GM21825 (cell line): ENCODE data around the gene PATZ1.
"Not testable (repeated sequence)": the region's sequence is repeated elsewhere in the genome, so short reads cannot be mapped to it uniquely, and the experiment has no call there.

Experiments
- ATAC-seq: cut with Tn5 transposase; IDR thresholded peaks from one replicate; pipeline ENCODE4 v1.9.1; 2021; ENCODE audit warnings: mild to moderate bottlenecking, moderate library complexity; ENCODE audit not compliant: unreplicated experiment

Gene PATZ1

GRCh38 chr22:31346255-31346732 lies at the start of gene PATZ1:
TSS of gene PATZ1 (minus strand) at chr22:31346346. CDS start at chr22:31345602, 744 bp downstream.
- peak; percentile 24 for ATAC-seq

GRCh38 chr22:31394326-31394725 lies 48.2 kb upstream of the PATZ1 start:
- ATAC-seq, result no peak

- no peak for ATAC-seq
These were observed 47.7 kb upstream of the PATZ1 start for GRCh38 chr22:31393893-31394292.

- ATAC-seq, result not testable (repeated sequence)
These were observed 32.5 kb upstream of the PATZ1 start for GRCh38 chr22:31378651-31379050.

- ATAC-seq, result no peak
These were observed 32.0 kb upstream of the PATZ1 start for GRCh38 chr22:31378123-31378522.

- no peak for ATAC-seq
These were observed 31.5 kb upstream of the PATZ1 start for GRCh38 chr22:31377612-31378011.

- no peak for ATAC-seq
These were observed 21.3 kb upstream of the PATZ1 start for GRCh38 chr22:31367426-31367825.

- no peak for ATAC-seq
These were observed 17.8 kb upstream of the PATZ1 start for GRCh38 chr22:31363885-31364465.

GRCh38 chr22:31361743-31362142 lies 15.6 kb upstream of the PATZ1 start:
- ATAC-seq, result no peak

- no peak for ATAC-seq
These were observed 13.9 kb upstream of the PATZ1 start for GRCh38 chr22:31360029-31360428.

- ATAC-seq, result no peak
These were observed 8.4 kb upstream of the PATZ1 start for GRCh38 chr22:31354515-31354914.

GRCh38 chr22:31350410-31350863 lies 4.3 kb upstream of the PATZ1 start:
- no peak for ATAC-seq

GRCh38 chr22:31349960-31350359 lies 3.8 kb upstream of the PATZ1 start:
- no peak for ATAC-seq

- ATAC-seq, result no peak
These were observed 2.6 kb upstream of the PATZ1 start for GRCh38 chr22:31348766-31349165.

- not testable (repeated sequence) for ATAC-seq
These were observed 1.8 kb upstream of the PATZ1 start for GRCh38 chr22:31348009-31348337.

- ATAC-seq, result no peak
These were observed 1.3 kb upstream of the PATZ1 start for GRCh38 chr22:31347251-31348008.

GRCh38 chr22:31346733-31347250 lies 646 bp upstream of the PATZ1 start:
- ATAC-seq, result no peak

GRCh38 chr22:31345331-31346254 lies 553 bp downstream of the PATZ1 start:
- peak; percentile 38 for ATAC-seq

- ATAC-seq, result no peak
These were observed 1.4 kb downstream of the PATZ1 start for GRCh38 chr22:31344578-31345330.

- no peak for ATAC-seq
These were observed 1.9 kb downstream of the PATZ1 start for GRCh38 chr22:31344256-31344577.
